ENCODE measurements around the gene SRSF3. TPM values are rescaled to one million over a fixed set of nuclear protein-coding genes. Genes with fewer than 3 reads are reported as not detected.
"Not testable (repeated sequence)": the region's sequence is repeated elsewhere in the genome, so short reads cannot be mapped to it uniquely, and the experiment has no call there.

SRSF3 gene
- total RNA-seq, 1 donor from 2014 or later: 123 TPM

- DNase-seq (no peak), ATAC-seq (no peak)
- intact Hi-C loops (cut with micrococcal nuclease): loop anchor here (10.0 kb wide), 1 partner anchor 54 kb away; the partner anchor contains the start of gene STK38
These were observed 4.7 kb downstream of the SRSF3 start for GRCh38 chr6:36598739-36599318.

GRCh38 chr6:36599791-36600209 lies 5.6 kb downstream of the SRSF3 start:
- ATAC-seq: peak; percentile 29
- DNase-seq: peak; percentile 59
- intact Hi-C loops (cut with micrococcal nuclease): loop anchor here (10.0 kb wide), 1 partner anchor 55 kb away; the partner anchor contains the start of gene STK38

GRCh38 chr6:36600564-36601146 lies 6.5 kb downstream of the SRSF3 start:
- ATAC-seq (no peak), DNase-seq (no peak)
- intact Hi-C loops (cut with micrococcal nuclease): no loop called here

- DNase-seq; intact Hi-C loops (cut with micrococcal nuclease); ATAC-seq: not testable (repeated sequence)
These were observed 7.7 kb downstream of the SRSF3 start for GRCh38 chr6:36601818-36602217.

GRCh38 chr6:36603222-36604089 lies 9.3 kb downstream of the SRSF3 start:
- DNase-seq: no peak
- no peak for ATAC-seq
- intact Hi-C loops (cut with micrococcal nuclease): no loop called here

- ATAC-seq (no peak), DNase-seq (no peak)
- intact Hi-C loops (cut with micrococcal nuclease): no loop called here
These were observed 10.2 kb downstream of the SRSF3 start for GRCh38 chr6:36604090-36605060.

GRCh38 chr6:36605143-36605542 lies 11.0 kb downstream of the SRSF3 start:
- DNase-seq: no peak
- no peak for ATAC-seq
- intact Hi-C loops (cut with micrococcal nuclease): no loop called here

- no peak for DNase-seq
- ATAC-seq: no peak
- intact Hi-C loops (cut with micrococcal nuclease): no loop called here
These were observed 11.6 kb downstream of the SRSF3 start for GRCh38 chr6:36605560-36606391.

GRCh38 chr6:36607305-36607682 lies 13.1 kb downstream of the SRSF3 start:
- DNase-seq; intact Hi-C loops (cut with micrococcal nuclease): not testable (repeated sequence)
- peak; percentile 4 for ATAC-seq

- intact Hi-C loops (cut with micrococcal nuclease): no loop called here
- no peak for DNase-seq
- ATAC-seq: no peak
These were observed 13.7 kb downstream of the SRSF3 start for GRCh38 chr6:36607683-36608386.

- intact Hi-C loops (cut with micrococcal nuclease): no loop called here
- no peak for DNase-seq
- peak; percentile 28 for ATAC-seq
These were observed 14.8 kb downstream of the SRSF3 start for GRCh38 chr6:36608788-36609563.

- DNase-seq (no peak), ATAC-seq (peak; percentile 3)
- intact Hi-C loops (cut with micrococcal nuclease): no loop called here
These were observed 15.4 kb downstream of the SRSF3 start for GRCh38 chr6:36609582-36609981.

- ATAC-seq (no peak), DNase-seq (no peak)
- intact Hi-C loops (cut with micrococcal nuclease): no loop called here
These were observed 16.1 kb downstream of the SRSF3 start for GRCh38 chr6:36610041-36610955.

- DNase-seq: no peak
- intact Hi-C loops (cut with micrococcal nuclease): no loop called here
- no peak for ATAC-seq
These were observed 16.8 kb downstream of the SRSF3 start for GRCh38 chr6:36610956-36611336.

GRCh38 chr6:36611679-36612078 lies 17.5 kb downstream of the SRSF3 start:
- ATAC-seq; DNase-seq; intact Hi-C loops (cut with micrococcal nuclease): not testable (repeated sequence)

- DNase-seq: no peak
- intact Hi-C loops (cut with micrococcal nuclease): no loop called here
- ATAC-seq: no peak
These were observed 18.0 kb downstream of the SRSF3 start for GRCh38 chr6:36612101-36612625.

All from left ventricle myocardium superior (tissue), 1 donor.